22Rv1 (cell line): ENCODE results near the gene ARHGAP25.

Source experiments
- ZFX ChIP-seq: fragments of 450-650 bp; IDR thresholded peaks from 2 replicates; pipeline ENCODE4 v1.6.1; 2017; ENCODE audit warnings: antibody characterized with exemption, borderline replicate concordance
- TF ChIP-seq, protein P1 (sequence below): fragments of 450-650 bp; IDR thresholded peaks from 2 replicates; pipeline ENCODE4 v1.5.1; 2017; ENCODE audit warnings: mild to moderate bottlenecking

DNA sequence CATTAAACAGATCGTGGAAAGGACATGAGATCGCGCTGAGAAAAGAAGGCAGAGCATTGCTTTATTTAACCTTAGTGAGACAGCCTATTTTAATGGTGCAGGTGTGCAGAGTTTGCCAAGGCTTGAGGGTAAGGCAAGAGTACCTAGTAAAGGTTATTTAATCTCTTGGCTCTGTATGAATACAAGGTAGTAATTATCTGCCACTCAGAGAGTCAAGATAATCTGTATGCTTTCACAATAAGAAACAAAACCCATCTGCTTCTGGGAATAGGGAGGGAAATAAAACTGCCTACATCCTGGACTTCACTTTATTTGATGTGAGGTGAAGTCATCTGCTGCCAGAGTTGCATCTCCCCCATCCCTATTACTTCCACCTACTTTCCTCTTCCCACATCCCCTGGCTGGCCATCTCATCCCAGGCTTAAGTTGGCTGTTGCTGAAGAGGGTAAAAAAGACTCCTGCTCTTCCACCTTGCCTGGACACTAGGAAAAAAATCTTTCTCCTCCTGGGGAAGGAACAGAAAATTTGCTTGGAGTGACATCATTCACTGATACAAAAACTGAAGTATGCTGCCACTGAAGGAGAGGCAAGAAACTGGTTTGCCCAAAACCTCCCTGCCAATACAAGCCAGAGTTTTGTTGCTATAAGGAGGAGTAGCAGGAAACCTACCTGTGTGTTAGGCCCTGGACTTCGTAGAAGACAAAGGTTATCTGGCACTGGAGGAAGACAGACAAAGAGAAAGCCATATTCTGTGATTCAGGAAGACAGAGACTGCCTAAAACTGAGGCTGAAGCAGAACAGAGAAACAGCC, 35.8 kb upstream of the ARHGAP25 start:
- TF ChIP-seq, protein P1, sequence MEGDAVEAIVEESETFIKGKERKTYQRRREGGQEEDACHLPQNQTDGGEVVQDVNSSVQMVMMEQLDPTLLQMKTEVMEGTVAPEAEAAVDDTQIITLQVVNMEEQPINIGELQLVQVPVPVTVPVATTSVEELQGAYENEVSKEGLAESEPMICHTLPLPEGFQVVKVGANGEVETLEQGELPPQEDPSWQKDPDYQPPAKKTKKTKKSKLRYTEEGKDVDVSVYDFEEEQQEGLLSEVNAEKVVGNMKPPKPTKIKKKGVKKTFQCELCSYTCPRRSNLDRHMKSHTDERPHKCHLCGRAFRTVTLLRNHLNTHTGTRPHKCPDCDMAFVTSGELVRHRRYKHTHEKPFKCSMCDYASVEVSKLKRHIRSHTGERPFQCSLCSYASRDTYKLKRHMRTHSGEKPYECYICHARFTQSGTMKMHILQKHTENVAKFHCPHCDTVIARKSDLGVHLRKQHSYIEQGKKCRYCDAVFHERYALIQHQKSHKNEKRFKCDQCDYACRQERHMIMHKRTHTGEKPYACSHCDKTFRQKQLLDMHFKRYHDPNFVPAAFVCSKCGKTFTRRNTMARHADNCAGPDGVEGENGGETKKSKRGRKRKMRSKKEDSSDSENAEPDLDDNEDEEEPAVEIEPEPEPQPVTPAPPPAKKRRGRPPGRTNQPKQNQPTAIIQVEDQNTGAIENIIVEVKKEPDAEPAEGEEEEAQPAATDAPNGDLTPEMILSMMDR = no peak
- TF ChIP-seq ZFX = no peak
